Measurements from ENCODE around the gene NLN.
A peak's percentile ranks its signal among the peaks of the same experiment; 100 is the strongest.
"Not testable (repeated sequence)": the region's sequence is repeated elsewhere in the genome, so short reads cannot be mapped to it uniquely, and the experiment has no call there.

The NLN gene

GRCh38 chr5:65721720-65722574 lies at the start of gene NLN, which contains the start of gene SGTB:
Gene NLN, plus strand, starts transcription at chr5:65722205. Its CDS starts 169 bp downstream, at chr5:65722374.
Gene SGTB, minus strand, starts transcription at chr5:65722109. Its CDS starts 1,302 bp downstream, at chr5:65720807.
- FAIRE-seq: no peak

- FAIRE-seq: no peak
Measured at GRCh38 chr5:65672796-65673195, 49.2 kb upstream of the NLN start.

GRCh38 chr5:65674749-65675148 lies 47.3 kb upstream of the NLN start:
- FAIRE-seq: no peak

- FAIRE-seq: not testable (repeated sequence)
Measured at GRCh38 chr5:65676056-65676455, 45.9 kb upstream of the NLN start.

GRCh38 chr5:65682148-65682547 lies 39.9 kb upstream of the NLN start:
- FAIRE-seq: no peak

- no peak for FAIRE-seq
Measured at GRCh38 chr5:65693121-65693520, 28.9 kb upstream of the NLN start.

GRCh38 chr5:65695162-65695755 lies 26.7 kb upstream of the NLN start:
- FAIRE-seq: no peak

GRCh38 chr5:65695896-65696295 lies 26.1 kb upstream of the NLN start:
- no peak for FAIRE-seq

- peak; percentile 47 for FAIRE-seq
Measured at GRCh38 chr5:65696892-65697291, 25.1 kb upstream of the NLN start.

GRCh38 chr5:65699338-65699737 lies 22.7 kb upstream of the NLN start:
- no peak for FAIRE-seq

GRCh38 chr5:65702036-65702435 lies 20.0 kb upstream of the NLN start:
- no peak for FAIRE-seq

- FAIRE-seq: no peak
Measured at GRCh38 chr5:65704621-65705239, 17.3 kb upstream of the NLN start.

GRCh38 chr5:65707663-65708062 lies 14.3 kb upstream of the NLN start:
- no peak for FAIRE-seq

- FAIRE-seq: no peak
Measured at GRCh38 chr5:65708145-65708544, 13.9 kb upstream of the NLN start.

GRCh38 chr5:65718576-65719310 lies 3.3 kb upstream of the NLN start:
- no peak for FAIRE-seq

- FAIRE-seq: no peak
Measured at GRCh38 chr5:65721050-65721719, 820 bp upstream of the NLN start.

GRCh38 chr5:65722575-65723403 lies 784 bp downstream of the NLN start:
- no peak for FAIRE-seq

- no peak for FAIRE-seq
Measured at GRCh38 chr5:65727491-65728156, 5.6 kb downstream of the NLN start.

- FAIRE-seq: no peak
Measured at GRCh38 chr5:65728218-65728617, 6.2 kb downstream of the NLN start.

- FAIRE-seq: no peak
Measured at GRCh38 chr5:65730910-65731309, 8.9 kb downstream of the NLN start.

GRCh38 chr5:65732046-65732445 lies 10.0 kb downstream of the NLN start:
- FAIRE-seq: not testable (repeated sequence)
